ENCODE measurements around the gene PPP1R18.

- TF ChIP-seq CTCF (IDR thresholded peaks at IDR 0.05; ENCODE audit: low read depth, low read length) (no peak), EZH2phosphoT487 (IDR thresholded peaks at IDR 0.05; ENCODE audit: low read depth) (no peak)
These were observed 6.5 kb downstream of the PPP1R18 start for GRCh38 chr6:30679765-30680535.
